HEK293 (cell line): ENCODE results near the gene GJA10.

ENCODE experiments used
- CTCF ChIP-seq: fragments of 450-650 bp; formaldehyde crosslinking; IDR thresholded peaks from 2 replicates; pipeline ENCODE4 v1.5.1; 2016; ENCODE audit warnings: missing biosample characterization, missing genetic modification characterization
- ELK4 ChIP-seq: IDR thresholded peaks from 2 replicates; pipeline ENCODE4 v1.6.1; 2011; ENCODE audit warnings: mild to moderate bottlenecking, low read depth, low read length, borderline replicate concordance
- HOXD13 ChIP-seq: sonication (generic); formaldehyde crosslinking; IDR thresholded peaks from 2 replicates; pipeline ENCODE4 v1.8.0; 2022; ENCODE audit warnings: missing genetic modification reagents, borderline replicate concordance
- SP2 ChIP-seq: fragments of 450-650 bp; formaldehyde crosslinking; IDR thresholded peaks from 2 replicates; pipeline ENCODE4 v1.5.1; 2016; ENCODE audit warnings: missing biosample characterization, missing genetic modification characterization
- YY1 ChIP-seq: fragments of 450-650 bp; formaldehyde crosslinking; IDR thresholded peaks from 2 replicates; pipeline ENCODE4 v1.5.1; 2018; ENCODE audit warnings: missing biosample characterization, missing genetic modification characterization
- ZNF24 ChIP-seq: fragments of 450-650 bp; formaldehyde crosslinking; IDR thresholded peaks from 2 replicates; pipeline ENCODE4 v1.5.1; 2016; ENCODE audit warnings: missing biosample characterization, missing genetic modification characterization
- ZNF248 ChIP-seq: fragments of 450-650 bp; formaldehyde crosslinking; IDR thresholded peaks from 2 replicates; pipeline ENCODE4 v1.5.1; 2017; ENCODE audit warnings: missing biosample characterization, missing genetic modification characterization
- ZNF274 ChIP-seq, 2 experiments: fragments of 200-500 bp in 1 of 2; fragments of 450-650 bp in 1 of 2; sonication (Bioruptor generic) in 1 of 2; formaldehyde crosslinking in 1 of 2; IDR thresholded peaks; 2 replicates each; pipeline versions ENCODE4 v1.5.1 to v1.6.1; 2014 to 2016; ENCODE audit warnings: borderline replicate concordance in 1 of 2, inconsistent platforms in 1 of 2, low read length in 1 of 2, missing biosample characterization in 1 of 2, missing genetic modification characterization in 1 of 2
- ZNF311 ChIP-seq: fragments of 450-650 bp; formaldehyde crosslinking; IDR thresholded peaks from 2 replicates; pipeline ENCODE4 v1.5.1; 2017; ENCODE audit warnings: missing biosample characterization, missing genetic modification characterization, borderline replicate concordance
- ZNF529 ChIP-seq: fragments of 450-650 bp; formaldehyde crosslinking; IDR thresholded peaks from 2 replicates; pipeline ENCODE4 v1.5.1; 2017; ENCODE audit warnings: missing genetic modification characterization, missing biosample characterization; ENCODE audit not compliant: insufficient replicate concordance
- ZNF621 ChIP-seq: fragments of 450-650 bp; formaldehyde crosslinking; IDR thresholded peaks from 2 replicates; pipeline ENCODE4 v1.5.1; 2017; ENCODE audit warnings: missing biosample characterization, missing genetic modification characterization
- ZSCAN18 ChIP-seq: fragments of 450-650 bp; formaldehyde crosslinking; IDR thresholded peaks from 2 replicates; pipeline ENCODE4 v1.5.1; 2016; ENCODE audit warnings: missing biosample characterization, missing genetic modification characterization

- TF ChIP-seq ZNF24 (tag by site-specific recombination) (no peak), CTCF (no peak), YY1 (tag by site-specific recombination) (no peak), ELK4 (no peak), ZSCAN18 (tag by site-specific recombination) (no peak), ZNF529 (tag by site-specific recombination) (no peak), ZNF311 (tag by site-specific recombination) (no peak), ZNF621 (tag by site-specific recombination) (no peak), HOXD13 (CRISPR knock-in tag) (no peak), ZNF274 (IDR thresholded peaks at IDR 0.05; ENCODE audit: low read length) (no peak), ZNF274 (tag by site-specific recombination; IDR thresholded peaks at IDR 0.05; ENCODE audit: borderline replicate concordance) (no peak), SP2 (tag by site-specific recombination) (no peak), ZNF248 (tag by site-specific recombination) (no peak)
These were observed 47.7 kb downstream of the GJA10 start for GRCh38 chr6:89941763-89942497.
